GM18507 (cell line): ENCODE data around the gene RASGRF1.

Experiments
- DNase-seq: peaks from one replicate; pipeline ENCODE4 v3.0.0; 2011; ENCODE audit warnings: low read depth; ENCODE audit not compliant: insufficient read length; ENCODE audit errors: extremely low spot score
- FAIRE-seq: peaks from 2 replicates; lab custom pipeline; 2011; peaks lifted over from hg19 to GRCh38; lab: Jason Lieb, UNC

RASGRF1 gene

GRCh38 chr15:78927077-78927790, 163.3 kb downstream of the RASGRF1 start:
- FAIRE-seq (no peak), DNase-seq (no peak)

GRCh38 chr15:78925956-78926743, 164.4 kb downstream of the RASGRF1 start:
- no peak for DNase-seq
- FAIRE-seq = no peak

- FAIRE-seq (no peak), DNase-seq (no peak)
These were observed 165.4 kb downstream of the RASGRF1 start for GRCh38 chr15:78925076-78925624.

GRCh38 chr15:78923480-78924360, 166.9 kb downstream of the RASGRF1 start:
- DNase-seq = no peak
- FAIRE-seq = no peak

GRCh38 chr15:78923015-78923414, 167.6 kb downstream of the RASGRF1 start:
- no peak for FAIRE-seq
- no peak for DNase-seq

GRCh38 chr15:78922527-78922926, 168.1 kb downstream of the RASGRF1 start:
- DNase-seq (no peak), FAIRE-seq (no peak)

- no peak for FAIRE-seq
- no peak for DNase-seq
These were observed 168.6 kb downstream of the RASGRF1 start for GRCh38 chr15:78921940-78922339.

GRCh38 chr15:78921517-78921916, 169.1 kb downstream of the RASGRF1 start:
- FAIRE-seq = no peak

GRCh38 chr15:78917888-78918287, 172.7 kb downstream of the RASGRF1 start:
- no peak for DNase-seq
- no peak for FAIRE-seq

More at GRCh38 chr15:78921517-78921916, 169.1 kb downstream of the RASGRF1 start:
- no peak for DNase-seq

- FAIRE-seq = no peak
- DNase-seq = no peak
These were observed 174.5 kb downstream of the RASGRF1 start for GRCh38 chr15:78916088-78916487.

- FAIRE-seq = no peak
- no peak for DNase-seq
These were observed 175.1 kb downstream of the RASGRF1 start for GRCh38 chr15:78915341-78916087.

- no peak for FAIRE-seq
- DNase-seq = no peak
These were observed 176.4 kb downstream of the RASGRF1 start for GRCh38 chr15:78914027-78914764.

GRCh38 chr15:78913012-78913411, 177.6 kb downstream of the RASGRF1 start:
- no peak for DNase-seq
- no peak for FAIRE-seq

- no peak for FAIRE-seq
- DNase-seq = no peak
These were observed 178.3 kb downstream of the RASGRF1 start for GRCh38 chr15:78912316-78912715.

- FAIRE-seq = no peak
- no peak for DNase-seq
These were observed 180.3 kb downstream of the RASGRF1 start for GRCh38 chr15:78910271-78910670.
